NCI-H510A treated with DMSO at 0.1 percent for 48 hours (cell line): ENCODE measurements around the gene ZDHHC1.
"Not testable (repeated sequence)": the region's sequence is repeated elsewhere in the genome, so short reads cannot be mapped to it uniquely, and the experiment has no call there.

ENCODE experiments used
- DNase-seq: peaks from one replicate; lab custom pipeline; 2025; lab: John Stamatoyannopoulos, UW

The ZDHHC1 gene

DNA sequence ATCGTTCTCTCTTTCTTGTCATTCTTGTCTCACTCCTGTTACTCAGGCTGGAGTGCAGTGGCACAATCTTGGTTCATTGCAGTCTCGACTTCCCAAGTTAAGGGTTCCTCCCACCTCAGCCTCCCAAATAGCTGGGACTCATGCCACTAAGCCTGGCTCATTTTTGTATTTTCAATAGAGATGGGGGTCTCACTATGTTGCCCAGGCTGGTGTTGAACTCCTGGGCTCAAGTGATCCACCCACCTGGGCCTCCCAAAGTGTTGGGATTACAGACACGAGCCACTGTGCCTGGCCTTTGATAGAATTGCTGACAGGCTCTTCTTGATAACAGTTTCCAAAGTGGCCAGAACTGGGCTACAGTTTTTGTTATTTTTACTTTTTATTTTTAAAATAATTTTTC is 55.2 kb downstream of the ZDHHC1 start:
- no peak for DNase-seq

DNA sequence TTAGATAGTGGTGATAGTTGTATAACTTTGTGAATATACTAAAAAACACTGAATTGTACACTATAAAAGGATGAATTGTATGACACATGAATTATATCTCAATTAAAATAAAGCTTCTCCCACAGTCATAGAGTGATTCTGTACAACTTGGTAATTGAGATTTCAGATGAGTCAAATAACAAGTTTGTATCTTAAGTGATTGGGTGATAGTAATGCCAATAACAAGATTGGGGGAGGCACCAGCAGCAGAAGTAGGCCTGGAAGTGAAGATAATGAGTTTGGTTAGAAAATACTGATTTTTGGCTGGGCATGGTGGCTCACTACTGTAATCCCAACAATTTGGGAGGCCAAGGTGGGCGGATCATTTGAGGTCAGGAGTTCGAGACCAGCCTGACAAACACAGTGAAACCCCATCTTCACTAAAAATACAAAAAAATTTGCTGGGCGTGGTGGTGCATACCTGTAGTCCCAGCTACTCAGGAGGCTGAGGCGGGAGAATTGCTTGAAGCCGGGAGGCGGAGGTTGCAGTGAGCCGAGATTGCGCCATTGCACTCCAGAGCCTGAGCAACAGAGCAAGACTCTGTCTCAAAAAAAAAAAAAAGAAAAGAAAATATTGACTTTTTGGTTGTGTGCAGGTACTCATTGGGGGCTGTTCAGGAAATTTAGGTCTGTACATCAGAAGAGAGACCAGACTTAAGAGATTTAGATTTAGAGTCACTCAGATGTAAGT is 56.6 kb downstream of the ZDHHC1 start:
- not testable (repeated sequence) for DNase-seq

DNA sequence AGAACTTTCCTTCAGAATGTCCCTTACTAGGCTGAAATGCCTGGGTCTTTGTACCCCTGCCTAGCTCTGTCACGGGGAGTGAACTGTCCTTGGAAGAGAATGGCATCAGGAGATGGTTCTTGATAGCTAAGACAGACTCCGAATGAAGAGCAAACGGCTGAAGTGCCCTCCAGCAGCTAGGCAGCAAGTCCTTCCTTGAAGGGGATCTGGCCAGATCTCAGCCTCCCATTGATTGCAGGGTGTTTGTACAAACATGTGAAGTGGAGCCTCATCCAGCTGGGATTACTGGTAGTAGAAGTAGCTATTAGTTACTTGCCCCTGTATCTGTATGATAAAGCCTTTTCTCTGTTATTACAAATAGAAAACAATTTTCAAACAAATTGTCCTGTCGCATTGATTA is 58.7 kb downstream of the ZDHHC1 start:
- peak; percentile 63 for DNase-seq

DNA sequence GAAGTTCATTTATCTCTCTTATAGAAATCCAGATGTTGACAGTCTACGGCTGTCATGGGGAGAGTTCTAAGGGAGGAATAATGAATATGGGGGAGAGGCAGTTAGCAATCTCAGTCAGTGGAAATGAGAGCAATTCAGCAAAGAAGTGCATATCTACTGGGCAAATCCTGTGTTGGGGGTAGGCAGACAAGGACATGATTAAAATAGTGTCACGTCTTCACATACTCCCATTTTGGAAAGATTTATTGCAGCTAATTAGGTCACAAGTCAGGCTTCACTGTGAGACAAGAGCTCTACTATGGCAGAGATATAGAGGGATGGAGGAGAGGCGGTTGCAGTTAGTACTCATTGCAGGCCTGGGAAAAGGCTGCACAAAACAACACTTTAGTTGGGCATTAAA is 59.9 kb downstream of the ZDHHC1 start:
- DNase-seq: no peak

DNA sequence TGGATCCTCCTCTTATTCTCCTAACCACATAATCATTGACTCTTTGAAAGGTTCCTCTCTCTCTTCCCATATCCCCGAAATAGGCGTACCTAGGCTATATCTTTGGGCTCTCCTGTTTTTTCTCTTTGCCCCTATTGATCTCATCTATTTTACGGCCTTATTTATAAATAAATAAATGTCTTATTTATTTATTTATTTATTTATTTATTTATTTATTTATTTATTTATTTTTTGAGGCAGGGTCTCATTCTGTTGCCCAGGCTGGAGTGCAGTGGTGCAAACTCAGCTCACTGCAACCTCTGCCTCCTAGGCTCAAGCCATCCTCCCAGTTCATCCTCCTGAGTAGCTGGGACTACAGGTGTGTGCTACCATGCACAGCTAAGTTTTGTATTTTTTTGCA is 63.8 kb downstream of the ZDHHC1 start:
- not testable (repeated sequence) for DNase-seq

DNA sequence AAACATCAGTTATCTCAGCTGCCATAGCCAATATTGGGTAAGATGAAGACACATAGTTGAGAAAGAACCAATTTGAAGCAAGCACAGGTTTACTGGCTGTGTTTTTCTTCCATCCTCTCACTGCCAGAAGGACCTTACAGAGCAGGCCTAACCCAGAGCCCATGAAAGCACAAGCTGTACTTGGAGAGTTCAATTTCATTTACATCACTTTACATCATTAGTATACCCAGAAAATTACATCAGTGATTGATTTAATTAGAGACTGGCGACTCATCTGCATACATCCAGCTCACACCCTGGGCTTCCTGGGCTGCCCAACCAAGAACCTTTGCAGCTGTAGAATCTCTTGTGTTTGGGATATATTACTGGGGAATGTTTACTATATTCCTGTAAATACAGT is 66.0 kb downstream of the ZDHHC1 start:
- no peak for DNase-seq

DNA sequence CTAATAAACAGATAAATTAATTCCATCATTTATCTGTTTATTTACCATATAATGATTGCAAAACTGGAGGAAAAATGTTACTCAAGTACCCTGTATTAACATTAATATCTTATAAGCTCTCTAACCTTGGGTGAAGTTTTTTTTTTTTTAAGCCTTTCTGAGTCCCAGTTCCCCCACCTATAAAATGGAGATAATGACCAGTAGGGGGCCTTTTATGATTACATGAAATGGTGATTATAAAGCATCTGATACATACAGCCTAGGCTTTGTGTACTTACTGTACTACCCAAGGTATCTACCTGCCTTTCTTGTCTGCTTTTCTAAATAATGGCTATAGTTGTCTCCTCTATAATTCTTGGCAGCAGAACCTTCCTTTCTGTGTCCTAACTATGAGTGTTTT is 67.1 kb downstream of the ZDHHC1 start:
- DNase-seq: peak; percentile 34

DNA sequence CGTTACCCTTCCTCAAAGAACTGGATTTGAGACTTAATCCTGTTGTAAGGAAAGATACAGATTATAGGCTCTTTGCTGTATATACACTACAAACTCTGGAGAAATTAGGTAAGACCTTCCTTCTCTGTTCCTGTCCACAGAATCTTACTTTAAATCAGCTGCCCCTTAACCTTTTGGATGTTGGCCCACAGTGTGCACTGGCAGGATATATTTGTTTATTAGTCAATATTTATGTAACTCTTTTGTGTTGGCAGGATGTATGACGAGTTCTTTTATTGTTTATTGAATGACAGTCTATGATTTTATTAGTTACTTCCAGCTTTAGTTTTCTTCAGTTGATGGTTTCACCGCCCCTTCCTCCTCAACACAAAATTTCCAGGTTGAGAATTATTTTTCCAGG is 69.9 kb downstream of the ZDHHC1 start:
- no peak for DNase-seq

DNA sequence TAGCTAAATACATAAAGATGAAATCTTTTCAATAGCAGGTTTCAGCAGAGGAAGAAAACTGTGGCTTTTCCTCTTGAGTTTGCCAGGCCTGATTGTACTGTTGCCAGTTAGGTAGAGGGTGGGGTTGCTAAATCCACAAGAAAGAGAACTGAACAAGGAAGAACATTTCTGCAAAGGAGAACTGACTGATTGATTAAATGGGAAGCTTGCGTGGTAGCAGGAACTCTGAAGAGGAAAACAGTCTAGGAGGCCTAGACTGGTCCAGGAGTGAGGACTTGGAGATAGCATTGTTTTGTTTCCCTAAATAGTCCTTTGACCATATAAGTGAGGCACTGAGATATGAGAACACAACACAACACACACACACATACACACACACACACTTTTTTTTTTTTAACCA is 70.9 kb downstream of the ZDHHC1 start:
- DNase-seq: no peak
